GM12891 (cell line): Measurements from ENCODE around the gene HOXA1.

Source experiments
- POLR2AphosphoS5 ChIP-seq: IDR thresholded peaks from 2 replicates; pipeline ENCODE4 v1.6.1; 2011; ENCODE audit warnings: low read depth, low read length, control low read depth
- TAF1 ChIP-seq: IDR thresholded peaks from 2 replicates; pipeline ENCODE4 v1.6.1; 2011; ENCODE audit warnings: low read depth, low read length, control low read depth

DNA sequence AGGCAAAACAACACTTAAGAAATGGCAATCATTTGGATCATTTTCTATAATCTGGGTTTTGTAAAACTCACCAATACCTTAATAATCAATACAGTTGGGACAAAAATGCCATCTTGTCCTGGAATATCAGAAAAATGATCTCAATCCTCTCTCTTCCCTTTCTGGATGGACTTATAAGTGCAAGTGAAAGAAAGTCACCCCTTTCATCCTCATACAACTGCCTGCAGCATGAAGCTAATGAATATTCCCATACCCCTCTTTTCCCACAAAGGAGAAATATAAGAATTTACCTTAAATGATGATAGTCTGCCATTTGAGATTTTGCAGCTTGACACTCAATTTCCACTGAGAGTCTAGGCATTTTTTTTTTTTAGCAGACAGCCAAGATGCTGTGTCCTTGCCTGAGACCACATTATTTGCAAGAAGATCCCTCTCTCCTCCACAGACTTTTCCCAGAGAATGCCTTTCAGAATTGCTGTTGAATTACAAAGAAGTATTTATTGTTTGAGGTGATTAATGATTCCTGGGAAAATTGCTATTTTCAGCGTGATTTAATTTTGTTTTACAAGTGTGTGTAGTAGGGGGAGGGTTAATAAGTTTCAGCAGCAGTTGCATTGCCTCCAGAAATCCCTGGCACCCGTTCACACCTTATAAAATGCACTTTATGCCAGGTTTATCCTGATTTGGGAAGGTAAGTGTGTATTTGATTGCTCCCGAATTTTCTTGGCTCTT, 31.0 kb upstream of the HOXA1 start:
- TF ChIP-seq TAF1, result no peak
- TF ChIP-seq POLR2AphosphoS5, result no peak
